Smooth muscle cell (in vitro differentiated cells): Measurements from ENCODE around the gene ORC6. TPM values are rescaled to one million over a fixed set of nuclear protein-coding genes. Genes with fewer than 3 reads are reported as not detected.

ENCODE experiments used
- DNase-seq: peaks from one replicate; lab custom pipeline; 2025; ENCODE audit not compliant: unreplicated experiment; lab: John Stamatoyannopoulos, UW
- H2AFZ ChIP-seq: fragments of 200-600 bp; sonication (generic); 2 replicates; pipeline ENCODE4 v1.6.0; 2016; ENCODE audit warnings: antibody characterized with exemption, low read depth, mild to moderate bottlenecking
- H3F3A ChIP-seq: fragments of 200-600 bp; sonication (generic); 2 replicates; pipeline ENCODE4 v1.6.0; 2017; ENCODE audit warnings: antibody characterized with exemption, low read depth
- H3K27ac ChIP-seq: fragments of 200-600 bp; sonication (generic); 2 replicates; pipeline ENCODE4 v1.5.1; 2016; ENCODE audit warnings: low read depth, mild to moderate bottlenecking
- H3K27me3 ChIP-seq: fragments of 200-600 bp; sonication (generic); 2 replicates; pipeline ENCODE4 v1.6.1; 2016; ENCODE audit warnings: low read depth, mild to moderate bottlenecking
- H3K36me3 ChIP-seq: fragments of 200-600 bp; sonication (generic); 2 replicates; pipeline ENCODE4 v1.5.1; 2016; ENCODE audit warnings: low read depth
- H3K4me1 ChIP-seq: fragments of 200-600 bp; sonication (generic); 2 replicates; pipeline ENCODE4 v1.5.1; 2016; ENCODE audit warnings: low read depth
- H3K4me2 ChIP-seq: fragments of 200-600 bp; sonication (generic); 2 replicates; pipeline ENCODE4 v1.6.0; 2016; ENCODE audit warnings: mild to moderate bottlenecking
- H3K4me3 ChIP-seq: fragments of 200-600 bp; sonication (generic); 2 replicates; pipeline ENCODE4 v1.5.1; 2016; ENCODE audit warnings: mild to moderate bottlenecking
- H3K79me2 ChIP-seq: fragments of 200-600 bp; sonication (generic); 2 replicates; pipeline ENCODE4 v1.6.0; 2016; ENCODE audit warnings: low read depth, mild to moderate bottlenecking
- H3K9ac ChIP-seq: fragments of 200-600 bp; sonication (generic); 2 replicates; pipeline ENCODE4 v1.6.0; 2016; ENCODE audit warnings: low read depth
- H3K9me3 ChIP-seq: fragments of 200-600 bp; sonication (generic); replicated peaks from 2 replicates; pipeline ENCODE4 v1.5.1; 2016; ENCODE audit warnings: low read depth
- H4K20me1 ChIP-seq: fragments of 200-600 bp; sonication (generic); 2 replicates; pipeline ENCODE4 v1.6.0; 2016; ENCODE audit warnings: low read depth
- CTCF ChIP-seq: fragments of 200-600 bp; sonication (generic); IDR thresholded peaks from 2 replicates; pipeline ENCODE4 v1.5.1; 2017; ENCODE audit warnings: borderline replicate concordance, mild to moderate bottlenecking, antibody characterized with exemption; ENCODE audit not compliant: insufficient read depth, poor library complexity, severe bottlenecking
- WGBS: methylation state at CpG from one replicate; pipeline ENCODE4 v1.1.7; 2016; ENCODE audit warnings: low lambda C conversion rate; 5-methylcytosine and 5-hydroxymethylcytosine counted together
- polyA plus RNA-seq: library from polyadenylated mRNA; unstranded; fragments of >200 nt; fragmentation: Nextera tagmentation; extraction: Ambion mirVana; gene quantifications from 2 replicates; pipeline ENCODE4 v1.2.1, GENCODE V29; 2016
- total RNA-seq: library from RNA; depleted of rRNA; stranded (reverse); fragments of >200 nt; gene quantifications from 2 replicates; pipeline ENCODE4 v1.2.3, GENCODE V29; 2014

ORC6 gene
- total and polyA plus RNA-seq, 2 experiments from 2014 or later: 15.6 to 29.4 TPM

- peaks cover 64% of the 10 kb centered on the region for H4K20me1 ChIP-seq
- WGBS: 40% methylated on average over 9 of the region's 9 CpGs
These were observed 2.0 kb upstream of the ORC6 start for GRCh38 chr16:46687486-46687885.

GRCh38 chr16:46688101-46688653 lies 1.3 kb upstream of the ORC6 start:
- Histone ChIP-seq H3K9me3 (no peaks in the 10 kb centered on the region), H4K20me1 (peaks cover 57% of the 10 kb centered on the region), H3K36me3 (no peaks in the 10 kb centered on the region), H3K4me2 (peak overlapping the region; percentile 92), H3K9ac (peak overlapping the region; percentile 88), H2AFZ (peak overlapping the region; percentile 84), H3F3A (peaks cover 15% of the 10 kb centered on the region), H3K4me1 (peaks cover 27% of the 10 kb centered on the region), H3K27ac (peak overlapping the region; percentile 89), H3K4me3 (peak overlapping the region; percentile 90), H3K27me3 (no peaks in the 10 kb centered on the region), H3K79me2 (peaks cover 76% of the 10 kb centered on the region)
- WGBS: 6% methylated on average over 14 of the region's 14 CpGs
- TF ChIP-seq CTCF: no peak
- DNase-seq: no peak

More at GRCh38 chr16:46687486-46687885, 2.0 kb upstream of the ORC6 start:
- peaks cover 15% of the 10 kb centered on the region for H3F3A ChIP-seq
- no peaks in the 10 kb centered on the region for H3K27me3 ChIP-seq
- peaks cover 27% of the 10 kb centered on the region for H3K4me1 ChIP-seq
- TF ChIP-seq CTCF: no peak
- DNase-seq: no peak
- H3K4me3 ChIP-seq: peak overlapping the region; percentile 90
- no peaks in the 10 kb centered on the region for H3K36me3 ChIP-seq
- H3K27ac ChIP-seq: peak overlapping the region; percentile 89
- peak overlapping the region; percentile 88 for H3K9ac ChIP-seq
- H3K79me2 ChIP-seq: peaks cover 77% of the 10 kb centered on the region
- peak overlapping the region; percentile 92 for H3K4me2 ChIP-seq
- H2AFZ ChIP-seq: peak overlapping the region; percentile 84
- H3K9me3 ChIP-seq: no peaks in the 10 kb centered on the region

GRCh38 chr16:46688654-46689364 lies 650 bp upstream of the ORC6 start, which contains the start of gene VPS35:
Gene VPS35, minus strand, starts transcription at chr16:46689178. Its CDS starts 45 bp downstream, at chr16:46689133.
- Histone ChIP-seq H3K27me3 (no peaks in the 10 kb centered on the region), H3K9ac (peak within 1 kb of the TSS; percentile 88), H3K4me3 (peak within 1 kb of the TSS; percentile 90), H3K79me2 (peaks cover 71% of the 10 kb centered on the region), H3K27ac (peak within 1 kb of the TSS; percentile 89), H3K4me1 (peaks cover 27% of the 10 kb centered on the region), H4K20me1 (peaks cover 50% of the 10 kb centered on the region), H3F3A (peaks cover 15% of the 10 kb centered on the region), H2AFZ (peak within 1 kb of the TSS; percentile 84), H3K36me3 (no peaks in the 10 kb centered on the region), H3K4me2 (peak within 1 kb of the TSS; percentile 92), H3K9me3 (no peaks in the 10 kb centered on the region)
- peak; percentile 25 for TF ChIP-seq CTCF
- DNase-seq: peak; percentile 99
- under 1% methylated on average over 48 of the region's 54 CpGs for WGBS
